ENCODE measurements around the gene LDLR.
"Not testable (repeated sequence)": the region's sequence is repeated elsewhere in the genome, so short reads cannot be mapped to it uniquely, and the experiment has no call there.

DNA sequence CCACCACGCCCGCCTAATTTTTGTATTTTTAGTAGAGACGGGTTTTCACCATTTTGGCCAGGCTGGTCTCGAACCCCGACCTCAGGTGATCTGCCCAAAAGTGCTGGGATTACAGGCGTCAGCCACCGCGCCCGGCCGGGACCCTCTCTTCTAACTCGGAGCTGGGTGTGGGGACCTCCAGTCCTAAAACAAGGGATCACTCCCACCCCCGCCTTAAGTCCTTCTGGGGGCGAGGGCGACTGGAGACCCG lies 676 bp downstream of the LDLR start:
- TF ChIP-seq POLR2AphosphoS5 (IDR thresholded peaks at IDR 0.05), result not testable (repeated sequence)
- TF ChIP-seq, protein P1, sequence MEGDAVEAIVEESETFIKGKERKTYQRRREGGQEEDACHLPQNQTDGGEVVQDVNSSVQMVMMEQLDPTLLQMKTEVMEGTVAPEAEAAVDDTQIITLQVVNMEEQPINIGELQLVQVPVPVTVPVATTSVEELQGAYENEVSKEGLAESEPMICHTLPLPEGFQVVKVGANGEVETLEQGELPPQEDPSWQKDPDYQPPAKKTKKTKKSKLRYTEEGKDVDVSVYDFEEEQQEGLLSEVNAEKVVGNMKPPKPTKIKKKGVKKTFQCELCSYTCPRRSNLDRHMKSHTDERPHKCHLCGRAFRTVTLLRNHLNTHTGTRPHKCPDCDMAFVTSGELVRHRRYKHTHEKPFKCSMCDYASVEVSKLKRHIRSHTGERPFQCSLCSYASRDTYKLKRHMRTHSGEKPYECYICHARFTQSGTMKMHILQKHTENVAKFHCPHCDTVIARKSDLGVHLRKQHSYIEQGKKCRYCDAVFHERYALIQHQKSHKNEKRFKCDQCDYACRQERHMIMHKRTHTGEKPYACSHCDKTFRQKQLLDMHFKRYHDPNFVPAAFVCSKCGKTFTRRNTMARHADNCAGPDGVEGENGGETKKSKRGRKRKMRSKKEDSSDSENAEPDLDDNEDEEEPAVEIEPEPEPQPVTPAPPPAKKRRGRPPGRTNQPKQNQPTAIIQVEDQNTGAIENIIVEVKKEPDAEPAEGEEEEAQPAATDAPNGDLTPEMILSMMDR (IDR thresholded peaks at IDR 0.05), result not testable (repeated sequence)

Data from sigmoid colon (tissue), 4 donors.